HG02623 (cell line): Measurements from ENCODE around the gene SLC16A3.
A peak's percentile ranks its signal among the peaks of the same experiment; 100 is the strongest.
"Not testable (repeated sequence)": the region's sequence is repeated elsewhere in the genome, so short reads cannot be mapped to it uniquely, and the experiment has no call there.

Source experiments
- ATAC-seq: cut with Tn5 transposase; IDR thresholded peaks from one replicate; pipeline ENCODE4 v1.9.1; 2021; ENCODE audit warnings: moderate library complexity; ENCODE audit not compliant: unreplicated experiment

SLC16A3 gene

DNA sequence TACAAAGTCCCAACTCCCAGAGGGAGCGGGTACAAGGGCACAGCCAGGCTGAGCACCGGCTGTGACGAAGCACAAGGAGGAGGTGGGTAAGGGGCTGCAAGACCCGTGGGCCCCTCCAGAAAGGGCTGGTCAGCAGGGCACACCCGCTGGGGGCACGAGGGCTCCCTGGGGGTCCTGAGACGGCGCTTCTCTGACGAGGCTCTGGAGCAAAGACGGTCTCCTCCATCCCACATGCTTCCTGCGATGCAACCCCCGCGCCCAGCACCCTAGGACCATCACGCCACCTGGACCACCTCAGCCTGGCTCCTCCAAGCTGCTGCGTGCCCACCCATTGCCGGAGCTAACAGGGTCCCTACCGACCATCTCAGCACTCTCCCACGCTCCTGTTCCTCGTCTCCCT is 24.9 kb upstream of the SLC16A3 start:
- no peak for ATAC-seq

DNA sequence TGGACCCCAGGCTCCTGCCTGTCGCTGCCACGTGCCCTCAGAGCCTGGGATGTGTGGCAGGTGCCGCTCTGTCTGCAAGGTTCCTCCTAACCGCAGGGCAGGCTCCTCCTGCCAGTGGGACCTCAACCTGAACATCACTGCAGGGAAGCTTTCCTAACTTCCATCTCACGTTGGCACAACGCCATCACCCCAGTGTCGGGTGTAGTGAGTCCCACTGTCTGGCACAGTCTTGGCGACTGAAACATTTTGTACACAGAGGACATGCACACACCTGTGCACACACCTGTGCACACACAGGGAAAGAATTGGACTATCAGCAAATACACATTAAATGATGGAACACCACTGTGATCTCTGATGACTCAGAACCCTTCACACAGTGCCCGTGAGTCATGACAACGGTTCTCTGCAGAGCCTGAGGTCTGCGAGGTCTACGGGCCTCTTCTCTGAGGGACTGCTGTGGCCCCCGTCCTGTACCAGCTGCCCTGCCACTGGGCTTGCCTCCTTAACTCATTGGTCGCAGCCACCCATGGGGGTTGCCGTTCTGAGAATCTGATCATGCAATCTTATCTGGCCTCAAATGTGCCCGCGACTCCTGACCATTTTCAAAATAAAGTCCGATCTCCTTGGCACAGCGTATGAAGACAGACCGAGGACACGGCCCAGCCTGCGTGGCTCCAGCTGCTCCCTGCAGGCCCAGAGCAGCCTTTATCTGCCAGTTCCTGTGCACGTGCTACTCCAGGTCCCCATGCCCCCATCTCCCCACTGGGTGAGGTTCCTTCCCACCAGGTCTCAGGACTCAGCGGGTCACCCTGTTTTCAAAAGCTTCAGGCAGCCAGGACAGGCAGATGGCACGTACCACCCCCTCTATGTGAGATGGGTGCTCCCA is 23.8 kb upstream of the SLC16A3 start:
- no peak for ATAC-seq

DNA sequence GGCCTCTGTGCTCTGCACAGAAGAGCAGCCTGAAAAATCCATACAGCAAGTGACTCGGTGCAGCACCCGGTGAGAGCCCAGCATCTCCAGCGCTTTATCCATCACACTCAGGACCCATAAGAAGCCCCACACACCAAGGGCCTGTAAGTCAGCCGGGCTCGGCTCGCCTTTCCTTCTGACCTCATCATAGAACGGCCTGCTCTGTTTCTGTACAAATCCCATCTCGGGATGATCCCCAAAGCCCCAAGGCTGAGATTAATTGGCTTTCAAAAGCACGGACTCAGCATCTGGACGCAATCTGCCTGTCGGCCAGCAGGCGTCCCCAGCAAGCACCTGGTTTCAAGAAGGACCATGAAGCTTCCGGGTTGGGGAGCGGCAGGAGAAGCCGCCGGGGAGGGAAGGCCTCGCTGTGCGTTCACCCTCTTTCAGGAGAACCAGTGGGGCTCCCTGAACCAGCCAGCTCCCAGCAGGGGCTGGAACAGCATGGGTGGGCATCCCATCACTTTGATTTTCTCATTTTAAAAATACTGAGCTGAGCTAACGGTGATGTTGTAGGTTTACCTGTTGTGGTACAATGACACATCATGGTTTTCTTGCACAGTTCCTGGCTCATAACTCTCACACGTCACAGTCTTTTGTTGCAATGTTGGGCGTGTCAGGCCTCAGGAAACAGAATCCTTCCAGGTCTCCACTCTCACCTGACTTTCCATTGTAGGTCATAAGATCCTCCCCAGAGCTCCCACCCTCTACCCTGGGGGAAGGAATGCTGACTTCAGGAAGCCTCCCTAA is 22.9 kb upstream of the SLC16A3 start:
- peak; percentile 60 for ATAC-seq

DNA sequence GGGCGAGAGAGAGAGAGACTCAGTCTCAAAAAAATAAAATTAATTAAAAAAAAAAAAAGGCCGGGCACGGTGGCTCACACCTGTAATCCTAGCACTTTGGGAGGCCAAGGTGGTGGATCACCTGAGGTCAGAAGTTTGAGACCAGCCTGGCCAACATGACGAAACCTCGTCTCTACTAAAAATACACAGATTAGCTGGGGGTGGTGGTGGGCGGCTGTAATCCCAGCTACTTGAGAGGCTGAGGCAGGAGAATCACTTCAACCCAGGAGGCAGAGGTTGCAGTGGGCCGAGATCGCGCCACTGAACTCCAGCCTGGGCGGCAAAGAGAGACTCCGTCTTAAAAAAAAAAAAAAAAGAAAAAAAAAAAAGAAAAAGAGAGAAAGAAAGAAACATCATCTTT is 18.2 kb upstream of the SLC16A3 start:
- not testable (repeated sequence) for ATAC-seq

DNA sequence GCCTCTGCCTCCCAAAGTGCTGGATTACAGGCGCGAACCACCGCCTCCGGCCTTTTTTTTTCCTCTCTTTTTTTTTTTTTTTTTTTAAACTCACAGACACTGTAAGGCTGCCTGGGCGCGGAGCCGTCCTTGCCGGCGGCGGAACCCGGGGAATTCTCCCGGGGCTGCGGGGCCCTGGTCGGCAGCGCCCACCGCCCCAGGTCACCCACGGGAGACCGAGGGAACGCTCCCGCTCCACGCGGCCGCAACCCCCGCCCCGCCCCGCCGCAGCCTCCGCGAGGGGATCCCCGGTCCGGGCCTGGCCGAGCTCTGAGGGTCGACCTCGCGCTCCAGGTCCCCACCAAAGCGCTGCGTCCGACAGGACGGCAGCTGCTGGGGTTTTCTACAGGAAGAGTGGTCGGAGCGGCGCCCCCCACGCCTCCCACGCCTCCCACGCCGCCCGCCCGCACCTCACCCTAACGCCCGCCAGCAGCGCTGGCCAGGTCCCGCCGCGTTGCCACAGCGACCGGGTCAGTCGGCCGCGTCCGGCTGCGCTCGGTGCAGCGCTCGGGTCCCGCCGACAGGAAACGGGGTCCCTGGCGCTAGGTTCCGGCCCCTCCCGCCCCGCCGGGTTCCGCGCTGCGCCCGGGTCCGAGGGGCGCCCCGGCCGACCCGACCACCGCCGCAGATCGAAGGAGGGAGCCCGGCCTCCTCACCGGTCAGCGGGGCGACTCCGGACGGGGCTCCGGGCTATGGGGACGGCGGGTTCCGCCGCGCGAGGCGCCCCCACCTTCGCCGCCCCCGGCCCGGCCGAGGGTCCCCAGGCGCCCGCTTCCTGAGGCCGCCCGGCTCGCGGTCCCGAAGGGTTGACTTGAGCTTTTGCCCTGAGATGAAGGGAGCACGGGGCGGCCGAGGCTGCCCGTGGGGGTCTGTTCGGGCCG is 16.3 kb upstream of the SLC16A3 start, which contains the start of gene CCDC57:
Gene CCDC57, minus strand, starts transcription at position 512 of the 920 bp plus-strand sequence. CDS start 10,898 bp downstream, outside the sequence.
- ATAC-seq = peak; percentile 49

DNA sequence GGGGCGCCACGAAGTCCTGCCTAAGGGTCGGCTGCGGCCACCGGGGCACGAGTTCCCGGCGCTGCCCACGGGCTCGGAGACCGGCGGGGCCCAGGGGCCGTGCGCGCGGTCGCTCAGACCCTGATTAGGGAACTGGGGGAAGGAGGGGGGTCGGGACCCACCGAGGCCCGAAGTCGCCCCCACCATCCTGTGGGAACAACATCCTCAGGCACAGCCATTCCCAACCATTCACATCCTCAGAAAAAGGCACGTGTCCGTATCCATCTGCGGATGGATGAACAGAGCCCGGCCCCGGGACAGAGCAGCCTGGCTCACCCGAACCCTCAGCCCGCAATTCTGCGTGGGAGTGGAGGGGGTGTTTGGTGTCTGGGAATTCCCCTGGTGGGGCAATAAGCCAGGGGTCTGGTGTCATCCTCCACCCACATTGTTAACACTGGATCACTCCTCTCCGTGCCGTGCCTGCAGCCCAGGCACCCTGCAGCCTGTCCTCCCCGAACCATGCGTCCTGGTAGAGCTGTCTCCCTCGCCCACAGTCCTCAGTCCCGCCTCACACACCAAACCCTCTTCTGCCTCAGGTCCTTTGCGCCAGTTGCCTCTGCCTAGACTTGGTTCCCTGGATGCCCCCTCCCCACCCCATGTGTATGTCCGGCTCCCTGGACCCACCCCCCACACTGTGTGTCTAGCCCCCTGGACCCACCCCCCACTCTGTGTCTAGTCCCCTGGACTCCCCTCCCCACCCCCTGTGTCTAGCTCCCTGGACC is 15.4 kb upstream of the SLC16A3 start:
- no peak for ATAC-seq

DNA sequence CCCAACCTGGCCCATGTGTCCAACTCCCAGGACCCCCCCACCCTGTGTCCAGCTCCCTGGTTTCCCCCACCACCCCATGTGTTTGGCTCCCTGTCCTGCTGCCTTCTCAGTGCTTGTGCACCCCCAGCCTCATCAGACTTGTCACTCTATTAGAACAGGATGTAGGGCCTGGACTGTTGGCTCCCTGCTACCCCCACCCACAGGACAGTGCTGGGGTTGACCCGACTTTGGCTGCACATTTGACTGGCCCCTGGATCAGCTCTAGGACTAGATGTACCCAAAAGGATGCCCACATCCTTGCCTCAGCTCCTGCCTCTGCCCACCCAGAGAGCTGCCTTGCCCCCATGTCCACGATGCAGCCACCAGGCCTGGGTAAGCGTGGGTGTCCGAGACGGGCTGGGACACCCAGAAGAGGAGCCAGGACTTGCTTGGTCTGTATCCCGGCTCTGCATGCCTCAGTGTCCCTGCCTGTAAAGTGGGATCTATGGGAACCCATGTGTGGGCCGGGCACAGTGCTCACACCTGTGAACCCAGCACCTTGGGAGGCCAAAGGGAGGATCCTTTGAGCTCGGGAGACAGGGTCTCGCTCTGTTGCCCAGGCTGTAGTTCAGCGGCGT is 14.7 kb upstream of the SLC16A3 start:
- ATAC-seq = no peak

DNA sequence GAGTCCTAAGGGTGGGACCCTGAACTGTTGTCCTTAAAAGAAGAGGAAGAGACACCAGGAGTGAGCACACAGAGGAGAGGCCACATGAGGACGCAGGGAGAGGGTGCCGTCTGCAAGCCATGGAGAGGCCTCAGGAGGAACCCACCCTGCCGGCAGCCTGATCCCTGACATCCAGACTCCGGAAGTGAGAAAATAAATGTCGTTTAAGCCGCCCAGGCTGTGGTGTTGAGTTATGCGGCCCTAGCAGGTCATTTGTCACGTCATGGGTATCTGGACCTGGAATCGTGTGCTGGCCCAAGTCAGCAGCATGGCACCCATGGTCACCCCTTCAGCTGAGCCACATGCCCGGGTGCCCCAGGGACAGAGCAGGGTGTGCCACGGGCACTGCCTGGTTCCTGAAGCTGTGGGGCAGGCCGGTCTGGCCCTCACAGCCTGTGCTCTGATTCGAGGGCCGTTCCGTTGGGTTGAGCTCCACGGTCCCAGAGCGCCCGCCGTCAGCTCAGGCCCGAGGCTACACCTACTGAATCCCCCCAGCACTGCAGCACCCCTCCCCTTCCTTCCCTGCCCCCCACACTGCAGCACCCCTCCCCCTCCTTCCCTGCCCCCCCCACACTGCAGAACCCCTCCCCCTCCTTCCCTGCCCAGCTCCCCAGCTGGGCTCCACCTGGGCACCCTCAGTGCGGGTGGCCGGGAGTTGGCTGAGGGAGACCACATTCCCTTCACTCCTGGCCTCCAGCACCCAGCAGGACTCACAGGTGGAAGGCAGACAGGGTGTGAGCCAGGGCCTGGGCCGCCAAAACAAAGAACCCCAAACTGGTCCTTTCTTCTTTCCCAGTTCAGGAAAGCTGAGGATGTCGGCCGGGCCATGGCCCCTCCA is 13.5 kb upstream of the SLC16A3 start:
- ATAC-seq = no peak

DNA sequence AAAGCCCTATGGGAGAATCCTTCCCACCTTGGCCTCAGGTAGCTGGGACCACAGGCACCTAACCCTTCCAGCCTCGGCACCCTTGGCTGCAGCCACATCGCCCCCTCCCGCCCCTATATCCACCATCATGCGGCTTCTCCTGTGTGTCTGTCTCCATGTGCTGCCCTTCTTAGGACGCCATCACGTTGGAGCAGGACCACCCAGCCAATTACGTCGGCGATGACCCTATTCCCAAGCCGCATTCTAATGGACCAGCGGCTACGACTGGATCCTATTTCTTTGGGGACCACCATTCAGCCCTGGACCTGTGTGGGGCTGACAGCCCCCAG is 12.9 kb upstream of the SLC16A3 start:
- ATAC-seq = no peak

DNA sequence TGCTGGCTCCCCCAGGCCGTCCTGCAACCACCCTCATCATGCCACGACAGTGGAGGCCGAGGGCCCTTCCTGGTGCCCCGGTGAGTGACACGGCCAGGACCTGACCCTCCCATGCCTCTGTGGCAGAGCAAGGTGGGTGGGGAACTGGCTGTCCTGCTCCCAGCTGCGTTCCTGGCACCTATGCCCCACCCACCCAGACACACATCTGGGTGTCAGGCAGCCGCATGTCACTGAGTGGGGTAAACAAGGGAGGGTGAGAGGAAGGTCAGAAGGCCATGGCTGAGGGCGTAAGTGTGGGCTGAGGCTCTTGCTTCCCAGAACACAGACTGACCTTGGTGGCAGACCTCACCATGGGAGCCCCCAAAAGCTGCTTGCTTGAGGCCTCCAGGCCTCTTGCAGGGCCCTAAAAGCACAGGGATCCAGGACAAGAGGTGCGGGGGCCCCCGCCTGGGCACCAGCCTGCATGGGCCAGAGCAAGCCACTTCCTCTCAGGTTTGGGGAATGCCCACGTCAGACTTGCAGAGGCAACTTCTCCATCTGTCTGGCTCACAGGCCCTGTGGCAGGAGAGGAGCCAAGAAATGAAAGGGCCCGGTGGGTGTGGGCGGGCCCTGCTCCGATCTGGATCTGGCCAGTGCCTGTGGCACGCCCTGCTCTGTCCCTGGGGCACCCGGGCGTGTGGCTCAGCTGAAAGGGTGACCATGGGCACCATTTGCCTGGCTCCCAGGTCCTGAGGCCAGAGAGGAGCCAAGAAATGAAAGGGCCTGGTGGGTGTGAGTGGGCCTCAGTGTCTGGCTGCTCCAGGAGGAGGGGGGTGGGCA is 12.3 kb upstream of the SLC16A3 start:
- ATAC-seq = peak; percentile 33

DNA sequence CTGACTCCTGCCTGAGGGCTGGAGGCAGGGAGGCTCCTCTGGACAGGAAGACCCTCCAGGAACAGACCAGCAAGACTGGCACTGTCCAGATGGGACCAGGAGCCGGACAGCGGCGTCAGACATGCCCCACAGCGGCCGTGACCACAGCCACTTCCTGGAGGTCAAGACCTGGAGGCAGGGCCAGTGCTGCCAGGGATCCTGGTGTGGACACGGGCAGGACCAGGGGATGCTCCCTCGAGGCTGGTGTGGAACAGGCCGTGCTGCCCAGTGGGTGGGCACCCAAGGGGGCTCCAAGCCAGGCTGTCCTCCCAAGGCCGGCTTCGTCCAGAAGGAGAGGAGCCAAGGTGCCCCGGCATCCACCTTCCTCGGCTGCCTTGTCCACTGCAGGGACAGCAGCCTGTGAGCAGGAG is 11.7 kb upstream of the SLC16A3 start:
- no peak for ATAC-seq

DNA sequence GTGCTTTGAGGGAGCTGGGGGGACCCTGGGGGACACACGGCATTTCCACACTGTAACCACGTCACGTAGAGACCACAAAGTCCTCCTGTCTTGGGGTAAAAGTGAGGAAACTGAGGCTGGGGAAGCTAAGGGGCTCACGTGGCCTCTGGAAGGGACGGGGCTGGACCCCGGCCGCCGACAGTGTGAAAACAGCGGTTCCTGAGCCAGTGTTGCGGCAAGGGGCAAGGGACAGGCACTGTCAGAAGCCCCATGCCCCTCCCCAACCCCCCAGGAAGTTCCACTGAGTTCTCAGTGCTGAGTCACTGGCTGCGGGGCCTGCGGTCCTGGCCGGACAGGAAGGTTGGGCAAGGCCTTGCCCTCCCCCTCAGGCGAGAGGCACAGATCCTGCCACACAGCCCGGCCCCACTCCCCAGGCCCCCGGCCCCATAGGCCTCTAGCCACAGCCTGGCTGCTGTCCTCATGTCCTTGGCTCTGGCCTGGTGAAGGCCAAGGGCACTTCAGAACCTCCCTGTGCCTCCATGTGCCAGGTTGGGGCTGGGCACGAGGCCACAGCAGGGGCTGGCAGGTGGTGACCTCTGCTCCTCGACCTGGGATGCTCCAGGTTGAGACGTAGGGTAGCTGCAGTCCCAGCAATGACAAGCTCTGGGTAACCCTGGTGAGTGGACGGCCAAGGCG is 11.2 kb upstream of the SLC16A3 start:
- ATAC-seq = no peak

DNA sequence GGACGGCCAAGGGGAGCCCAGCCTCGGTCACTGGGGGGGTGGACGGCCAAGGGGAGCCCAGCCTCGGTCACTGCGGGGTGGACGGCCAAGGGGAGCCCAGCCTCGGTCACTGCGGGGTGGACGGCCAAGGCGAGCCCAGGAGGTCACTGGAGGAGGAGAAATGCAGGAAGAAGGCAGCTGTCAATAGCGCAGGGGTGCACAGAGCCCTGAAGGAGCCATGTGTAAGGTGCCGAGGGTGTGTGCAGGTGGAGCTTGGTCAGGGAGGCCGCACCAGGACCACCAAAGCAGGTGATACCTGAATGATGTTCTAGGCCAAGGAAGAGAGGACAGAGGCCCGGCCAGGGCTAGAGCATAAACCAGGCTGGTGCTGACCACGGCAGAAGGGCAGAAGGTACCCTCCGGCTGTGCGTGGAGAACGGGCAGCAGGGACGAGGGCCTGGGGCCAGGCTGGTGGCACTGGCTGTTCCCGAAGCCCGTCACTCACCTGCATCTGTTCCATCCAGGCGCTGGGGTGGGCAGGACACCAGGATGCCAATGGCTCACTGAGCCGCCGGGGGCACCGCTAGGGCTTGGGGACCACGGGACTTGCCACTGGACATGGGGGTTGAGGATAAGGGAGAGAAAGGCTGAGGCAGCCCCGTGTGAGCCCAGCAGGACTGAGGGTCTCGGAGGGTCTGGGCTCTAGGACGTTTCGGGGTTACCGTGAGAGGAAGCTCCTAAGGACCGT is 10.3 kb upstream of the SLC16A3 start:
- ATAC-seq = no peak

DNA sequence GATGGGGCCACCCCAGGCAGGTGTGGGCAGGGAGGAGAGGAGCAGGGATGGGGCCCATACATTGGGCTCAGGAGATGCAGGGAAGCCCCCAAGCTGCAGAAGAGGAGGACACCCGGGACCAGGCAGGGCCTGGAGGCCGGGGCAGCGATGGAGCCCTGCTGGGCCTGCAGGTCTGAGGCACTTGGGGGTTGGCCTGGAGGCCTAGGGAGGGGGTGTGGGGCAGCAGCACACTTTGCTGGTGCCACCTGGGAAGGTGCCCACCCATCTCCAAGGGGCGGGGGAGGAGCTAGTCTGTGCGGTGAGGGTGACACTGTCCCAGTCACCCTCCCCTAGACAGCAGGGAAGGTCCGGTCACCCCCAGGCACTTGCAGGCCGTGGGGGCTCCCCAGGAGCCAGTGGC is 9.8 kb upstream of the SLC16A3 start:
- ATAC-seq = no peak

DNA sequence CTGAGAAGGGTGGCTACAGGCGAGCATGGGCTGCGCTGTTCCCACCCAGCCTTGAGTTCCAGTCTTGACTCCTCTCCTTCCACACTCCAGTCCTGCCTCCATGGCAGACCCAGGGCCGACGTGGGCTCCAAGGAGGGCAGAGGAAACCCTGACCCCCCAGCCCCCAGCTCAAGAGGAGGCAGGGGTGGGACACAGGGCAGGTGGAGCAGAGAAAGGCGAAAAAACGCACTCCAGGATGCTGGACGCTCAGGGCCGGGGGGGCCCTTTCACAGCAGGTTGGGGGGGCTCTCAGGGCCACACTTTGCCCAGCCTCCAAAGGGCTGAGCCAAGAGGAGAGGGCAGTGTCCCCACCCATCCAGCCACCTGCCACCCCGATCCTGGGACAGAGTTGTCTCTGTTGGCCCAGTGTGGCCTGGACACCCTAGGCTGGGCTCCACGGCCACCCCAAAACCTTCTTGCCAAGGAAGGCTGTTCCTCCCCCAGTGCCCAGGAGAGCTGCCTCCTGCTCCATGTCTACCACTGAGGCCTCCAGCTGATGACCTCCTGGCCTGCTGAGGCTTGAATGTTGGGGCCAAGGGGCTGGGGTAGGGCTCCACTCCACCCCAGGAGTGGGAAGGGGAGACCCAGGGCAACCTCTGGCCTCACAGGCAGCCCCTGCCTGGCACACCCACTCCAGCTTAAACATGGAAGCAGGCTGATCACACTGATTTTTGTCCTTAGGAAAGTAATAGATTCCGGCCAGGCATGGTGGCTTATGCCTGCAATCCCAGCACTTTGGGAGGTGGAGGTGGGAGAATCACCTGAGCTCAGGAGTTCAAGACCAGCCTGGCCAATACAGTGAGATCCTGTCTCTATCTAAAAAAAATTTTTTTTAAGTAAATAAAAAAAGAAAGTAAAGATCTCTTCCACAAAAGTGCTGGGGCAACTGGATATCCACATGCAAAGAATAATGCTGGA is 8.8 kb upstream of the SLC16A3 start:
- no peak for ATAC-seq
